K562 (cell line): Measurements from ENCODE around the gene DHRS12. TPM values are rescaled to one million over a fixed set of nuclear protein-coding genes. Genes with fewer than 3 reads are reported as not detected.

Source experiments
- ATAC-seq: fragments of 200-7000 bp; cut with Tn5 transposase; 3 replicates; pipeline ENCODE4 v1.9.1; 2020; ENCODE audit warnings: moderate library complexity
- BruUV-seq: library from RNA; stranded (reverse); fragments of 400-500 nt; replicated peaks from 2 replicates; lab custom pipeline; 2021; lab: Mats Ljungman, UMichigan
- CTCF ChIA-PET: fragments of 300-600 bp; formaldehyde crosslinking; extraction: SDS; loops from one replicate; lab custom pipeline; 2021; ENCODE audit warnings: low intra/inter-chr PET ratio; lab: Yijun Ruan, JAX
- POLR2A ChIA-PET: fragments of 300-600, 350-650 bp; sonication (Branson Sonifier 250); formaldehyde crosslinking; extraction: SDS; loops from one replicate; lab custom pipeline; 2021; ENCODE audit warnings: antibody characterized with exemption, inconsistent platforms; lab: Yijun Ruan, JAX
- DNase-seq, 4 experiments: peaks; one replicate each; pipeline versions ENCODE4 v3.0.0 to v3.0.0-alpha.2; 2011 to 2018; ENCODE audit warnings: low spot score in 3 of 4, mixed read lengths in 3 of 4; ENCODE audit errors: extremely low read depth in 1 of 4
- FAIRE-seq: peaks from 2 replicates; lab custom pipeline; 2011; peaks lifted over from hg19 to GRCh38; lab: Jason Lieb, UNC
- H2AFZ ChIP-seq: 2 replicates; pipeline ENCODE4 v1.6.0; 2011; ENCODE audit warnings: low read depth, low read length, control low read depth, inconsistent platforms
- H3K27ac ChIP-seq: fragments of 200-600 bp; 3 replicates; pipeline ENCODE4 v1.8.0; 2011; ENCODE audit warnings: low read depth, mild to moderate bottlenecking, control low read depth, inconsistent platforms, low read length, moderate library complexity, mixed read lengths; ENCODE audit errors: extremely low read depth
- H3K27me3 ChIP-seq, 2 experiments: fragments of 300-600 bp in 1 of 2; 2 replicates in 1 of 2; 3 replicates in 1 of 2; pipeline versions ENCODE4 v1.6.0 to v1.8.0; 2011; ENCODE audit warnings: inconsistent platforms in 2 of 2, low read length in 2 of 2, mild to moderate bottlenecking in 1 of 2, mixed read lengths in 1 of 2, moderate library complexity in 1 of 2; ENCODE audit not compliant: control insufficient read depth in 2 of 2, insufficient read depth in 2 of 2
- H3K36me3 ChIP-seq: fragments of 300-600 bp; 3 replicates; pipeline ENCODE4 v1.8.0; 2011; ENCODE audit warnings: mild to moderate bottlenecking, low read length, inconsistent platforms; ENCODE audit not compliant: control insufficient read depth, insufficient read depth
- H3K4me1 ChIP-seq, 2 experiments: fragments of 200-600 bp in 1 of 2; replicated peaks in 1 of 2; 2 replicates in 1 of 2; 3 replicates in 1 of 2; pipeline versions ENCODE4 v1.5.1 to v1.8.0; 2011; ENCODE audit warnings: inconsistent platforms in 2 of 2, low read length in 2 of 2, mild to moderate bottlenecking in 1 of 2, mixed read lengths in 1 of 2, moderate library complexity in 1 of 2; ENCODE audit not compliant: control insufficient read depth in 2 of 2, insufficient read depth in 2 of 2
- H3K4me2 ChIP-seq: 2 replicates; pipeline ENCODE4 v1.6.1; 2011; ENCODE audit warnings: low read length, control low read depth, inconsistent platforms, mixed read lengths; ENCODE audit not compliant: insufficient read depth
- H3K4me3 ChIP-seq: fragments of 200-600 bp; sonication (generic), shearing (Covaris generic); 2 replicates; pipeline ENCODE4 v1.5.1; 2016; ENCODE audit warnings: control low read depth, inconsistent platforms
- H3K79me2 ChIP-seq: fragments of 200-600 bp; 3 replicates; pipeline ENCODE4 v1.8.0; 2011; ENCODE audit warnings: low read length, inconsistent platforms; ENCODE audit not compliant: control insufficient read depth, insufficient read depth
- H3K9ac ChIP-seq, 2 experiments: 2 replicates each; pipeline versions ENCODE4 v1.6.0 to v1.6.1; 2011; ENCODE audit warnings: low read depth in 2 of 2, low read length in 2 of 2, control low read depth in 1 of 2, inconsistent platforms in 1 of 2, mild to moderate bottlenecking in 1 of 2, mixed read lengths in 1 of 2; ENCODE audit not compliant: insufficient read depth in 1 of 2
- H3K9me1 ChIP-seq: one replicate; pipeline ENCODE4 v1.6.0; 2011; ENCODE audit warnings: inconsistent platforms, mild to moderate bottlenecking, low read length, moderate library complexity; ENCODE audit not compliant: control insufficient read depth, insufficient read depth
- H3K9me3 ChIP-seq: replicated peaks from 2 replicates; pipeline ENCODE4 v1.5.1; 2011; ENCODE audit warnings: low read depth, low read length, inconsistent platforms; ENCODE audit not compliant: control insufficient read depth, insufficient read depth
- H4K20me1 ChIP-seq: replicated peaks from 2 replicates; pipeline ENCODE4 v1.6.1; 2011; ENCODE audit warnings: low read length, inconsistent platforms, mixed read lengths; ENCODE audit not compliant: control insufficient read depth, insufficient read depth
- FOXP4 ChIP-seq: sonication (generic); formaldehyde crosslinking; IDR thresholded peaks from 2 replicates; pipeline ENCODE4 v1.8.0; 2022; ENCODE audit warnings: mild to moderate bottlenecking, missing genetic modification reagents, borderline replicate concordance
- WGBS: fragments of 100-300 bp; shearing (Covaris generic); methylation state at CpG from one replicate; pipeline ENCODE4 v1.1.6; 2016; ENCODE audit warnings: low coverage, mixed read lengths; ENCODE audit not compliant: insufficient coverage; ENCODE audit errors: missing lambda C conversion rate; 5-methylcytosine and 5-hydroxymethylcytosine counted together
- in situ Hi-C: fragments of 300-500 bp; cut with MboI; formaldehyde crosslinking; loops from 4 replicates; pipeline ENCODE4 v1.15.0; 2018; ENCODE audit warnings: inconsistent platforms, mixed read lengths
- intact Hi-C: fragments of 100-400 bp; cut with micrococcal nuclease; formaldehyde crosslinking; loops from 2 replicates; pipeline ENCODE4 v1.14.2; 2022
- polyA plus RNA-seq, 8 experiments: library from polyadenylated mRNA; depleted of rRNA in 4 of 8; stranded (reverse) in 5 of 8; unstranded in 3 of 8; fragments of >200 nt; fragmentation: Nextera tagmentation in 2 of 8; fragmentation: Illumina TruSeq in 1 of 8; extraction: Ambion mirVana in 2 of 8; extraction: Trizol in 1 of 8; gene quantifications; 2 replicates each; pipeline versions ENCODE4 v1.2.1 to v1.2.3, GENCODE V29; 2011 to 2014; ENCODE audit warnings: inconsistent platforms in 1 of 8, missing spikeins in 1 of 8
- total RNA-seq, 7 experiments: library from RNA; depleted of rRNA in 6 of 7; stranded (reverse); fragments of >200 nt in 6 of 7; fragmentation: Illumina TruSeq in 2 of 7; extraction: Trizol in 2 of 7; gene quantifications; 2 replicates each; pipeline versions ENCODE4 v1.2.1 to v1.2.3, GENCODE V29; 2011 to 2021; ENCODE audit warnings: low replicate concordance in 1 of 7
- TF ChIP-seq, protein P1 (sequence below): fragments of 450-650 bp; formaldehyde crosslinking; IDR thresholded peaks from 2 replicates; pipeline ENCODE4 v1.4.0; 2020; ENCODE audit warnings: mild to moderate bottlenecking, mixed read lengths

Gene DHRS12
- total and polyA plus RNA-seq, 9 of the 15 experiments (the other 6 are each of a cell fraction or from before 2014, with no cell fraction given), result 0.62 to 2.7 (median 0.98) TPM

DNA sequence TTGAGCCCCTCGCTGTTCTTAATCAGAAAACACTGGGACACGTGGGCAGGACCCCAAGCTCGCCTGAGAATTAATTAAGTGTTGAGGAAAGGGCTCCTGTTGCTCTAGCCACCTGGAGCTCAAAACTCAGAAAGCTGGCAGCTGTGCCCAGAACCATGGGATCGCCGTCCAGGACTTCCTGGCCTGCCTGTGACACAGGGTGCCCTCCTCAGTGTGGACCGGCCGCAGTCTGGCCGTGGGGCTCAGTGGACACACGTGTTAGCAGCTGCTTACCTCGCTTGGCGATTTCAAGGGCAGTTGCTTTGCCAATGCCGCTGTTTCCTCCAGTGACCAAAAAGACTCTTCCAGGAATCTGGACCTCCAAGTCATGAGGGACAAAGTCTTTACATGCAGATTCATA, 4.7 kb downstream of the DHRS12 start:
- no peaks in the 10 kb centered on the region; the same call in 2 of the 3 replicates for H3K79me2 ChIP-seq
- ChIA-PET POLR2A (no interaction called here), CTCF (no interaction called here)
- no peaks in the 10 kb centered on the region for H3K9me3 ChIP-seq
- no peak overlapping the region for H3K4me2 ChIP-seq
- no peak for DNase-seq
- intact Hi-C loops (no loop called here), in situ Hi-C loops (loop anchor here (10.0 kb wide), 2 partner anchors 354 to 674 kb away; no protein-coding TSS in a partner anchor)
- TF ChIP-seq FOXP4 (CRISPR knock-in tag), result no peak
- TF ChIP-seq, protein P1, sequence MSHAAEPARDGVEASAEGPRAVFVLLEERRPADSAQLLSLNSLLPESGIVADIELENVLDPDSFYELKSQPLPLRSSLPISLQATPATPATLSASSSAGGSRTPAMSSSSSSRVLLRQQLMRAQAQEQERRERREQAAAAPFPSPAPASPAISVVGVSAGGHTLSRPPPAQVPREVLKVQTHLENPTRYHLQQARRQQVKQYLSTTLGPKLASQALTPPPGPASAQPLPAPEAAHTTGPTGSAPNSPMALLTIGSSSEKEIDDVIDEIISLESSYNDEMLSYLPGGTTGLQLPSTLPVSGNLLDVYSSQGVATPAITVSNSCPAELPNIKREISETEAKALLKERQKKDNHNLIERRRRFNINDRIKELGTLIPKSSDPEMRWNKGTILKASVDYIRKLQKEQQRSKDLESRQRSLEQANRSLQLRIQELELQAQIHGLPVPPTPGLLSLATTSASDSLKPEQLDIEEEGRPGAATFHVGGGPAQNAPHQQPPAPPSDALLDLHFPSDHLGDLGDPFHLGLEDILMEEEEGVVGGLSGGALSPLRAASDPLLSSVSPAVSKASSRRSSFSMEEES (CRISPR knock-in tag), result no peak
- H4K20me1 ChIP-seq, result no peaks in the 10 kb centered on the region
- H3K4me3 ChIP-seq, result no peak overlapping the region
- 26% methylated on average over 10 of the region's 12 CpGs for WGBS
- BruUV-seq, result no TSS peak
- H3K27me3 ChIP-seq, result peaks cover 0 to 5% of the 10 kb centered on the region in 2 experiments; a peak in 2 of 5 replicates
- no peak for ATAC-seq
- peaks cover 8 to 18% of the 10 kb centered on the region in 2 experiments; a peak in 4 of 5 replicates for H3K4me1 ChIP-seq
- H3K36me3 ChIP-seq, result no peaks in the 10 kb centered on the region
- no peak for FAIRE-seq
- no peak overlapping the region for H2AFZ ChIP-seq
- no peak overlapping the region for H3K27ac ChIP-seq
- H3K9ac ChIP-seq, result no peak overlapping the region
- H3K9me1 ChIP-seq, result no peaks in the 10 kb centered on the region
